GM18498 (cell line): Measurements from ENCODE around the gene TUBA4A.
A peak's percentile ranks its signal among the peaks of the same experiment; 100 is the strongest.

Experiments used
- ATAC-seq: cut with Tn5 transposase; IDR thresholded peaks from one replicate; pipeline ENCODE4 v1.9.1; 2021; ENCODE audit warnings: mild to moderate bottlenecking, moderate library complexity; ENCODE audit not compliant: unreplicated experiment

Gene TUBA4A

GRCh38 chr2:219253753-219254589 is at the start of gene TUBA4A:
TUBA4A (minus strand) TSS chr2:219253918; CDS start chr2:219253858, 60 bp downstream.
- peak; percentile 60 for ATAC-seq

DNA sequence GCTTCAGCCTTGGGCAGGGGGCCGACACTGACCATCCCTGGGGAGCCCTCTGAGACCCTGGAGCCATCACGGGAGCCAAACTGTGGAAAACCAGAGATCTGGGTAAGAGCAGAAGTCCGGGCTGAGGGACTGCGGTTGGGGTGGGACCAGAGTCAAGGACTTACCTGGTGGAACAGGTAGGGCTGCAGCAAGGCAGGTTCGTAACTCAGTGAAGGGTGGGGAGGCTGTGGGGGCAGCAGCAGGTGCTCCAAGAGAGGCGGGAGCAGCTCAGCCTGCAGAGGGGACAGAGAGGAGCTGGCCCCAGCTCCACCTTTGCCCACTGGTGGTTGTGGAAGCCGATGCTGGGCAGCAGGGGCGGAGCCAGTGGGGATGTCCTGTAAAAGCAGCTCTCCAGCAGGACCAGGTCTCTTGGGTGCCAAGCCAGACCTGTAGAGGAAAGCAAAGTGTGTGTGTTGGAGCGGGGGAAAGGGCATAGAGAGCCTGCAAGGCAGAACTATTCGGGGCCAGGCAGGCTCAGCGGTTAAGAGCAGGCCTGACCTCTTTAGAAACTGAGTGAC is 48.8 kb upstream of the TUBA4A start:
- ATAC-seq = no peak

DNA sequence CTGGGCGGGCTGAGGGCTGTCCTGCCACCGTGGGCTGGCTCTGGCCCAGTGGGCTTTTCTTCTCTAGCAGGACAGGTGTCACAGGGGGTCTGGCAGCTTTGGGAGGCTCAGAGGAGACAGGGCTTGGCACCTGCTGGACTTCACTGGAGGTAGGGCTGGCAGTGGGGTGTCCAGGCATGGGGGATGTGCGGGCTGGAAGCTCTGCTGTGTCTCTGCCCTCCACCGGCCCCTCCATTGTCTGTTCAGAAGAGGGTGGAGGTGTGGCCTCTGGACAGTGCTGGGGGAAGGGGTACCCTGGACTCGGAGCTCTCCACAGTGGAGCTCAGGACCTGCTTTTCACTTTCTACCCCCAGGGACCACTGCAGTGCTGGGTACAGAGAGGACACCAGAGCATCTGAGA is 46.3 kb upstream of the TUBA4A start:
- ATAC-seq = no peak

DNA sequence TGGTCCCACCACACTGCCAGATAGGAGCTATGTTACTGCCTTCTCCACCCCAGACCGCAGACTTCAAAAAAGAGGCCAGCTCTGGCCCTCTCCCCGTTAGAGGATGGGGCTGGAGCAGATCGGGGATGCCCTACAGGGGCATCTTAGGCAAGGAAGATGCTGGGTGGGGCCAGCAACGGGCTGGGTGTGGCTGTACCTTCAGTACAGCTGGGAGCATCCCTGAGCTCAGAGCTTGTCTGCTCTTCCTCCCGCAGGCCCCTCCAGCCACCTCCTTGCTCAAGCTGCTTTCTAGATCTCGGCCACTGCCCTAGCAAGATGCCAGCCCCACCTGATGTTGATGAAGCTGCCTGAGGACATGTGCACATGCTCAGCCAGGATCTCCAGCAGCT is 45.6 kb upstream of the TUBA4A start:
- ATAC-seq = no peak

DNA sequence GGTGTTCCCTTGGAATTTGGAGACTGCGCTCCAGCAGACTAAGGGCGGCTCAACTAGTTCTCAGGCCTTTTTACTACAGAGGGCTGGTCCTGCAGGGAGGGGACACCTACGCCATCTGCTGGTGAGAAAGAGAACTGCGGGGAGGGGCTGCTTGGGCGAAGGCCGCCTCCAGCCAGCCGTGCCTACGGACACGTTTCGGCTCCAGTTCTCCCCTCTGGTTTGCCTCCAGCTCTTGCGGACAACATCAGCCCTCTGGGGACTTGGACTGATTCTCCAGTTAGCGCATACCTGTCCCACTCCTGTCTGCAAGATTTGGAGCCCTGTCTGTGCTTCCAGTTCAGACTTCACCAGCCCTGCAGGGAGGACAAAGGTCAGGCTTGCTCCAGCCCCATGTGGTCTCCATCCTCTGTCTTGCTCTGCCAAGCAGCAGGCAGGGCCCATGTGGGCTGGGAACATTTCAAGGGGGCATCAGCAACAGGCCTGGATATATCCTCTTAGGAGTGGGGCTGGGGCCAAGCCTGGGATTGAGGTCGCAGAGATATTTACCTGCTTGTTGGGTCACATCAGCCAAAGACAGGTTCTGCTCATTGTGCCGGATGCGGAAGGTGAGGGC is 45.1 kb upstream of the TUBA4A start:
- peak; percentile 53 for ATAC-seq

GRCh38 chr2:219297766-219298456 is 44.2 kb upstream of the TUBA4A start:
- no peak for ATAC-seq

- no peak for ATAC-seq
Measured at GRCh38 chr2:219296631-219297391, 43.1 kb upstream of the TUBA4A start.

- ATAC-seq = no peak
Measured at GRCh38 chr2:219296142-219296541, 42.4 kb upstream of the TUBA4A start.

DNA sequence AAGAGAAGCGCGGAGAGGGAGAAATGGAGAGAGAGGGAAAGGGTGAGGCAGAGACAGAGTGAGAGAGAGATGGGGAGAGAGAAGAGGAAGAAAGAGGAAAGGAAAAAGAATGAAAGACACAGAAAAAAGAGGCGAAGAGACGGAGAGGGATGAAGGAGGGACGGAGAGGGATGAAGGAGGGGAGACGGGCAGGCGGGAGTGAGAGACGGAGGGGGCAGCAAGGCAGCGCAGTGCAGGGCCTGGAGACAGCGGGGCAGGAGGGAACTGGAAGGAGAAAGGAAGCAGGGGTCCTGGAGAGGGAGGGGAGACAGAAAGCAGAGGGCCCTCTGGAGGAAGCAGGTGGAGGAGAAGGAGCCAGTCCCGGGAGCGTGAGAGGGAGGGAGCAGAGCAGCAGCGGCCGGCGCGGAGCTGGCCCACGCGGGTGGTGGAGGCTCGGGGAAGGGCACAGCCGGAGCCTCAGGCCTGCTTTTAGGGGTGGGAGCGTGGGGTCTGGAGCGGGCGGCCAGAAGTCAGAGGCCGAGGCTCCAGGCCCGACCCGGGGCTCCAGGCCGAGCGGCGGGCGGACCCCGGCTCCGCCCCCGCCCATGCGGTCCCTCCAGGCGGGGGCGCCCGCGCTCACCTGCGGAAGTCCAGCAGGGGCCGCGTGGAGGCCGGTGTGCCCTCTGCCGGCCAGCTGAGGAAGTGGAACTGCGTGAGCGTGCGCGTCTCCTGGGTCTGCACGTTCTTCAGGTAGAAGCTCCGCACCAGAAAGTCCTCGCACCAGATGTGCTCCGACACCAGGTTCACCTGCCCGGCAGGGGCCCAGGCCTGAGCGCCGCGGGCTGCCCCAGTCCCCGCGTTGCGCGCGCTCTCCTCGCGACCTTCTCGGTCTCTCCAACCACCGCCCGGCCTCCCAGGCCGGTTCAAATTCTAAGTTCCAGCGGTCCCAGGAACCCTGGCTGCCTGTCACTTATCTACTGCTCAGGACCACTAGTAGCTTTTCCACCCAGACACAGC is 40.9 kb upstream of the TUBA4A start:
- ATAC-seq = peak; percentile 92

GRCh38 chr2:219293736-219294231 is 40.1 kb upstream of the TUBA4A start:
- ATAC-seq = no peak

DNA sequence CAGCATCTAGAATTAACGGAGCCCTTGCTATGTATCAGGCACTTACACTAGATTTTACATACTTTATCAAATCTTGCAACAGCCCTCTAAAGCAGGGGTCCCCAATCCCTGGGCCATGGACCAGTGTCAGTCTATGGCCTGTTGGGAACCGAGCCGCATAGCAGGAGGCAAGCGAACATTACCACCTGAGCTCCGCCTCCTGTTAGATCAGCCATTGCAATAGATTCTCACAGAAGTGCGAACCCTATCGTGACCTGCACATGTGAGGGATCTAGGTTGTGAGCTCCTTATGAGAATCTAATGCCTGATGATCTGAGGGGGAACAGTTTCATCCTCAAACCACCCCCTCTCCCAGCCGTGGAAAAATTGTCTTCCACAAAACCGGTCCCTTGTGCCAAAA is 38.9 kb upstream of the TUBA4A start:
- ATAC-seq = no peak

GRCh38 chr2:219291910-219292490 is 38.3 kb upstream of the TUBA4A start:
- no peak for ATAC-seq

DNA sequence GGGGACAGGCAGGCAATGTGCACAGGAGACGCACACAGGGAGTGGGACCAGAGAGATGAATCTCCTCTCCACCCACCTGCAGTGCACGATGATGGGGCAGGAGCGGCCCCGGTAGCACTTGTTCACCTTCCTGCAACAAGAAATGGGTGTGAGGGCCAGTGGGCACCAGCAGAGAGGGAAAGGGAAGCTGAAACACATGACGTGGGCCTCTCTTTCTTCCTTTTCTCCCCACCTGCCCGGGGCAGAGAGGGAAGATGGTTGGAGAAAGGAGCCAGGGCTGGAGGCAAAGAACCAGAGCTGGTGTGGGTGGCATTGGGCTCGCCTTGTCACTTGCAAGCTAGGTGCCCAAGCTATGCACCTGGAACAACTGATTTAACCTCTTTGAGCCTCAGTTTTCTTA is 37.7 kb upstream of the TUBA4A start:
- ATAC-seq = no peak

- no peak for ATAC-seq
Measured at GRCh38 chr2:219290381-219291171, 36.9 kb upstream of the TUBA4A start.

DNA sequence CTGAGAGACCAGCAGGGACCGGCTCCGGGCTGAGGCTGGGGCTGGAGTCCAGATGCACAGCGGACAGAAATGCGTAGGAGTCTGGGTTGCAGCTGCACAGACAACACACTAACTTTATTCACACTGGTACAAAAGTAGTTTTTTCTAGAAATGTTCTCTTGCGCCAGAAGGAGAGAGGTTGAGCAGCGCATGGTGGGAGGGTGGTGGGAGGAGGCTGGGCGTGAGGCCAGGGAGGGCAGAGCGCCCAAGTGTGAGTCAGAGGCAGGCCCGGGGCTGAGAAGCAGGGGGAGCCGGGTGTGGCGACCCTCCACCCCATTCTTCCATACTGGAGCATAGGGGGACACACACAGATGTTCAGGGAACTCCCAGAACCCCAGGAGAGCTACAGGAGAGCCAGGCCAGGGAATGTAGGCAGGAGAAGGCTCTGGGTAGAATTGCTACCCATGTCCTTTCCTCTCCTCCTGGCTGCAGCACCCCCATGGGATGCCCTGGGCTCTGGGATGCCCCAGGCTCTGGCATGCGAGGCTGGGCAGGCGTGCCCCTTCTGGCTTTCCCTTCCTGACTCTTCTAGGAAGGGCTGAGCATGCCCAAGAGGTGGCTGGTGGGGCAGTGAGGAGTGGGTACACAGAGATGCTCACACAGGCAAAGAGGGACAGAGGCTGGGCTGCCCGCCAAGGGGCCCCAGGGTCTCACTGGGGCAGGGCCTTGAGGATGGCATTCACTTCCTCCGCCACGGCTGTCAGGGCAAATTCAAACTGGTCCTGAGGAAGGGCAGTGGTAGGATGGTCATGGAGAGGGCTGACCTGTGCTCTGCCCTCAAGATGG is 36.0 kb upstream of the TUBA4A start:
- ATAC-seq = no peak

GRCh38 chr2:219289195-219289536 is 35.4 kb upstream of the TUBA4A start:
- ATAC-seq = no peak

DNA sequence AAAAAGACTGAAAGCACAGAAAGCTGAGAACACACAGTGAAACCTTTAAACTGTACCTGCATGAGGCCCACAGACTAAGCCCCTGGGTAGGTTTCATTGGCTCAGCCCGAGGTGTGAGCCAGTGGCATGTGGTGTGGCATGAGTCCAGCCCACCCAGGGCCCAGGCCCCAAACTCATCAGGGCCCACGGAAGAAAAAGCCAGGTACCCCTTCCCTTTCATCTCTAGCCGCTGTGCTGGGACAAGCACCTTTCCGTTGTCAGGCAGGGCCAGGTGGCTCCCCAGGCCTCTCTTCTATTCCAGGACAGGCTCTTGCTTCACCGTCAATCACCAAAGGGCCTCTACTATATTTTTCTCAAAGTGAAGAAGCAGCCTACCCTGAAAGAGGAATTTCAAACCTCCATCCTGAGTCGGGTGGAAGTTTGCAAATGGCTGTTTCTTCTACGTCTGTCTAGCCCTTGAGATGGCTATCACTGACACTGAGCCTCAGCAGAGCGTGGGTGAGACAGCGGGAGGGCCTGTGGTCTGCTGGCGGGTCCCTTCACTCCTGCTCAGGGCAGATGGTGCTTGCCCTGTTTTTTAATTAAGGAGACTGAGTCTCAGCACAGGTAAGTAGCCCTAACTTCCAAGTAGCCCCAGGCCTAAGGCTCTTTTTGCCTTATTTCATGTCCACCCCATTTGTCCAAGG is 34.0 kb upstream of the TUBA4A start:
- no peak for ATAC-seq
